Breast epithelium (tissue), 3 donors: ENCODE data around the gene NR5A2.

Source experiments
- CTCF ChIP-seq, 3 donors: fragments of 450-650 bp; IDR thresholded peaks; one replicate each; pipeline ENCODE4 v1.5.1; 2016 to 2017; ENCODE audit warnings: antibody characterized with exemption in 3 of 3, mild to moderate bottlenecking in 3 of 3, moderate library complexity in 3 of 3
- POLR2AphosphoS5 ChIP-seq, 3 donors: sonication (generic); formaldehyde crosslinking; IDR thresholded peaks; one replicate each; pipeline ENCODE4 v1.6.1; 2017; ENCODE audit warnings: antibody characterized with exemption in 3 of 3

- TF ChIP-seq CTCF (IDR thresholded peaks at IDR 0.05) (no peak), POLR2AphosphoS5 (IDR thresholded peaks at IDR 0.05) (no peak)
Observed at GRCh38 chr1:200213921-200214320, 186.4 kb downstream of the NR5A2 start.
